HCT116 (cell line): ENCODE results near the gene RPTOR. TPM values are rescaled to one million over a fixed set of nuclear protein-coding genes. Genes with fewer than 3 reads are reported as not detected.
"Not testable (repeated sequence)": the region's sequence is repeated elsewhere in the genome, so short reads cannot be mapped to it uniquely, and the experiment has no call there.

Experiments
- ATAC-seq: fragments of 200-7000 bp; cut with Tn5 transposase; 2 replicates; pipeline ENCODE4 v1.9.1; 2020; ENCODE audit warnings: mild to moderate bottlenecking, moderate library complexity
- BruUV-seq: library from RNA; stranded (reverse); fragments of 400-500 nt; replicated peaks from 2 replicates; lab custom pipeline; 2021; lab: Mats Ljungman, UMichigan
- CTCF ChIA-PET: fragments of 300-600 bp; sonication (Branson Sonifier 250); formaldehyde crosslinking; loops from one replicate; lab custom pipeline; 2021; ENCODE audit warnings: antibody characterized with exemption; lab: Charles Lee
- POLR2A ChIA-PET: fragments of 300-600, 350-600 bp; sonication (Branson Sonifier 250); formaldehyde crosslinking; loops from one replicate; lab custom pipeline; 2021; ENCODE audit warnings: antibody characterized with exemption; lab: Charles Lee
- RAD21 ChIA-PET, 2 experiments: fragments of 300-600 bp; sonication (Branson Sonifier 250); formaldehyde crosslinking; loops; one replicate each; lab custom pipeline; 2023; ENCODE audit warnings: low total read pairs in 2 of 2; ENCODE audit not compliant: uncharacterized antibody in 2 of 2, unreplicated experiment in 2 of 2, low non-redundant PET in 1 of 2; lab: Charles Lee
- DNase-seq: peaks from one replicate; pipeline ENCODE4 v3.0.0-alpha.2; 2010; ENCODE audit warnings: low read depth, low spot score
- H2AFZ ChIP-seq: fragments of 200-600 bp; shearing (Covaris generic), sonication (generic); 2 replicates; pipeline ENCODE4 v1.6.1; 2017; ENCODE audit warnings: low read depth, mixed run types, mixed read lengths, antibody characterized with exemption, low read length; ENCODE audit not compliant: poor library complexity, severe bottlenecking
- H3K27ac ChIP-seq: 2 replicates; pipeline ENCODE4 v1.5.1; 2012; ENCODE audit warnings: low read depth, low read length
- H3K27me3 ChIP-seq: fragments of 200-600 bp; sonication (generic); 2 replicates; pipeline ENCODE4 v1.6.1; 2016; ENCODE audit warnings: mixed run types, low read length, mixed read lengths; ENCODE audit not compliant: insufficient read depth
- H3K36me3 ChIP-seq, 2 experiments: fragments of 200-500 bp in 1 of 2; fragments of 200-600 bp in 1 of 2; sonication (Bioruptor generic) in 1 of 2; sonication (generic) in 1 of 2; 2 replicates each; pipeline versions ENCODE4 v1.5.1 to v1.6.1; 2014 to 2016; ENCODE audit warnings: low read length in 2 of 2, inconsistent platforms in 1 of 2, mixed read lengths in 1 of 2, mixed run types in 1 of 2; ENCODE audit not compliant: insufficient read depth in 2 of 2, control insufficient read depth in 1 of 2
- H3K4me1 ChIP-seq, 2 experiments: fragments of 200-600 bp in 1 of 2; sonication (generic) in 1 of 2; 2 replicates each; pipeline versions ENCODE4 v1.5.1 to v1.6.1; 2012 to 2017; ENCODE audit warnings: low read length in 2 of 2, inconsistent platforms in 1 of 2, mild to moderate bottlenecking in 1 of 2, mixed read lengths in 1 of 2, mixed run types in 1 of 2, moderate library complexity in 1 of 2; ENCODE audit not compliant: insufficient read depth in 2 of 2, control insufficient read depth in 1 of 2
- H3K4me2 ChIP-seq: fragments of 200-600 bp; sonication (generic); 2 replicates; pipeline ENCODE4 v1.6.1; 2017; ENCODE audit warnings: mixed run types, low read length, mixed read lengths
- H3K4me3 ChIP-seq, 2 experiments: fragments of 200-600 bp in 1 of 2; sonication (generic) in 1 of 2; replicated peaks in 1 of 2; 2 replicates each; pipeline ENCODE4 v1.5.1; 2011 to 2016; ENCODE audit warnings: low read length in 2 of 2, control low read depth in 1 of 2, low read depth in 1 of 2, mild to moderate bottlenecking in 1 of 2, mixed read lengths in 1 of 2, mixed run types in 1 of 2
- H3K79me2 ChIP-seq: fragments of 200-600 bp; sonication (generic); 2 replicates; pipeline ENCODE4 v1.6.1; 2017; ENCODE audit warnings: mild to moderate bottlenecking, mixed run types, low read length, moderate library complexity, mixed read lengths; ENCODE audit not compliant: insufficient read depth
- H3K9ac ChIP-seq: fragments of 200-600 bp; sonication (generic); 2 replicates; pipeline ENCODE4 v1.6.1; 2016; ENCODE audit warnings: low read length, mixed read lengths
- H3K9me2 ChIP-seq: fragments of 200-600 bp; sonication (generic), shearing (Covaris generic); 2 replicates; pipeline ENCODE4 v1.6.1; 2017; ENCODE audit warnings: mixed run types, mild to moderate bottlenecking, moderate library complexity; ENCODE audit not compliant: insufficient read depth
- H3K9me3 ChIP-seq, 2 experiments: fragments of 200-500 bp in 1 of 2; fragments of 200-600 bp in 1 of 2; sonication (Bioruptor generic) in 1 of 2; sonication (generic) in 1 of 2; 2 replicates each; pipeline ENCODE4 v1.6.1; 2014 to 2017; ENCODE audit warnings: low read length in 2 of 2, mixed read lengths in 2 of 2, inconsistent platforms in 1 of 2, low read depth in 1 of 2, mild to moderate bottlenecking in 1 of 2, mixed run types in 1 of 2, moderate library complexity in 1 of 2; ENCODE audit not compliant: control insufficient read depth in 1 of 2, insufficient read depth in 1 of 2
- H4K20me1 ChIP-seq: fragments of 200-600 bp; sonication (generic), shearing (Covaris generic); 2 replicates; pipeline ENCODE4 v1.6.1; 2017; ENCODE audit warnings: mixed run types, mild to moderate bottlenecking, moderate library complexity; ENCODE audit not compliant: insufficient read depth
- CEBPB ChIP-seq: IDR thresholded peaks from 2 replicates; pipeline ENCODE4 v1.6.1; 2012; ENCODE audit warnings: low read depth
- EZH2phosphoT487 ChIP-seq: fragments of 200-600 bp; IDR thresholded peaks from 2 replicates; pipeline ENCODE4 v1.6.1; 2018; ENCODE audit warnings: antibody characterized with exemption, borderline replicate concordance
- FOSL1 ChIP-seq: IDR thresholded peaks from 2 replicates; pipeline ENCODE4 v1.6.1; 2012; ENCODE audit warnings: low read depth
- JUND ChIP-seq: IDR thresholded peaks from 2 replicates; pipeline ENCODE4 v1.6.1; 2012
- RAD21 ChIP-seq: IDR thresholded peaks from 2 replicates; pipeline ENCODE4 v1.6.1; 2012; ENCODE audit warnings: low read depth, mild to moderate bottlenecking
- SIN3A ChIP-seq: IDR thresholded peaks from 2 replicates; pipeline ENCODE4 v1.6.1; 2012; ENCODE audit warnings: low read depth
- SP1 ChIP-seq: IDR thresholded peaks from 2 replicates; pipeline ENCODE4 v1.6.1; 2012; ENCODE audit warnings: low read depth
- SRF ChIP-seq: IDR thresholded peaks from 2 replicates; pipeline ENCODE4 v1.6.1; 2012; ENCODE audit warnings: low read depth
- TCF7L2 ChIP-seq: IDR thresholded peaks from 2 replicates; pipeline ENCODE4 v1.7.0; 2011; ENCODE audit warnings: borderline replicate concordance, inconsistent platforms; ENCODE audit not compliant: insufficient read depth, insufficient read length; ENCODE audit errors: extremely low read depth
- ZFX ChIP-seq: fragments of 450-650 bp; IDR thresholded peaks from 2 replicates; pipeline ENCODE4 v1.6.1; 2017
- intact Hi-C: fragments of 100-400 bp; cut with micrococcal nuclease; formaldehyde crosslinking; loops from 2 replicates; pipeline ENCODE4 v1.10.0; 2022
- total RNA-seq: library from RNA; stranded (reverse); gene quantifications from one replicate; pipeline ENCODE4 v1.2.1, GENCODE V29; 2021; ENCODE audit not compliant: unreplicated experiment
- TF ChIP-seq, protein P1 (sequence below): IDR thresholded peaks from 2 replicates; pipeline ENCODE4 v1.6.1; 2012
- TF ChIP-seq, protein P2 (sequence below): IDR thresholded peaks from 2 replicates; pipeline ENCODE4 v1.6.1; 2012

The RPTOR gene
- total RNA-seq, 1 experiment from 2014 or later, result 69.5 TPM

GRCh38 chr17:80624864-80625263 is 80.2 kb downstream of the RPTOR start:
- H3K9me2 ChIP-seq, result no peaks in the 10 kb centered on the region
- H3K79me2 ChIP-seq, result peaks cover 53% of the 10 kb centered on the region
- H4K20me1 ChIP-seq, result peaks cover 11% of the 10 kb centered on the region; the same call in 1 of the 2 replicates
- DNase-seq, result no peak
- ChIA-PET RAD21 (no interaction called here), POLR2A (no interaction called here), CTCF (no interaction called here)
- intact Hi-C loops, result no loop called here
- no peak overlapping the region for H2AFZ ChIP-seq
- H3K36me3 ChIP-seq, result peaks cover 0 to 3% of the 10 kb centered on the region in 2 experiments; a peak in 1 of 4 replicates
- no peak overlapping the region for H3K4me3 ChIP-seq
- TF ChIP-seq EZH2phosphoT487 (no peak), TCF7L2 (no peak), ZFX (no peak), SIN3A (no peak), CEBPB (no peak), RAD21 (no peak), SRF (no peak), JUND (no peak)
- TF ChIP-seq, protein P1, sequence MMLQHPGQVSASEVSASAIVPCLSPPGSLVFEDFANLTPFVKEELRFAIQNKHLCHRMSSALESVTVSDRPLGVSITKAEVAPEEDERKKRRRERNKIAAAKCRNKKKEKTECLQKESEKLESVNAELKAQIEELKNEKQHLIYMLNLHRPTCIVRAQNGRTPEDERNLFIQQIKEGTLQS, result no peak
- TF ChIP-seq, protein P2, sequence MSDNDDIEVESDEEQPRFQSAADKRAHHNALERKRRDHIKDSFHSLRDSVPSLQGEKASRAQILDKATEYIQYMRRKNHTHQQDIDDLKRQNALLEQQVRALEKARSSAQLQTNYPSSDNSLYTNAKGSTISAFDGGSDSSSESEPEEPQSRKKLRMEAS, result no peak
- peaks cover 19 to 25% of the 10 kb centered on the region in 2 experiments for H3K4me1 ChIP-seq
- no TSS peak for BruUV-seq
- H3K9ac ChIP-seq, result no peak overlapping the region
- no peak for ATAC-seq
- H3K27ac ChIP-seq, result no peak overlapping the region
- H3K9me3 ChIP-seq, result no peaks in the 10 kb centered on the region
- H3K4me2 ChIP-seq, result peak overlapping the region; percentile 49
- no peaks in the 10 kb centered on the region for H3K27me3 ChIP-seq

DNA sequence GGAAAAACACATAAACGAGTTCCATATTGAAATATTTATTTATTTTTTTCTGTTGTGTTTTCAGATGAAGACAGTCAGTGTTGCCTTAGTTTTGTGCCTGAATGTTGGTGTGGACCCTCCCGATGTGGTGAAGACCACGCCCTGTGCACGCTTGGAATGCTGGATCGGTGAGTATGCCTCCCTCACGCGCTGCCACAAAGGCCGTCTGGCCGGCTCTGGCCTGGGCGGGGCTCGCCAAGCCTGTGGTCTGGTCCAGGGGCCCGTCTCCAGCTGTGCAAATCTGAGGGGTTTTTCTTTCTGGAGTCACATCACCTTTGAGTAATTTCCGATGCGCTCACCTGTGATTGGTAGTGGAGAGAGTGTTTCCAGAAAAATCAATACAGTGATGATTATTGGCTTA is 81.0 kb downstream of the RPTOR start:
- Histone ChIP-seq H4K20me1 (peaks cover 15% of the 10 kb centered on the region; the same call in 1 of the 2 replicates), H3K9me3 (no peaks in the 10 kb centered on the region), H3K27me3 (no peaks in the 10 kb centered on the region), H3K4me1 (peaks cover 18 to 19% of the 10 kb centered on the region in 2 experiments), H3K27ac (no peak overlapping the region), H2AFZ (no peak overlapping the region), H3K9me2 (no peaks in the 10 kb centered on the region), H3K4me2 (peak overlapping the region; percentile 49), H3K79me2 (peaks cover 61% of the 10 kb centered on the region), H3K36me3 (peaks cover 0 to 3% of the 10 kb centered on the region in 2 experiments; a peak in 1 of 4 replicates), H3K9ac (no peak overlapping the region), H3K4me3 (no peak overlapping the region)
- CTCF ChIA-PET, result interaction anchor here (0.9 kb wide), 1 partner anchor 24 kb away, joined by 3 read pairs; no protein-coding TSS in a partner anchor
- TF ChIP-seq FOSL1, result peak; percentile 24; the same call in 1 of the 2 replicates
- TF ChIP-seq CEBPB, result no peak
- peak; percentile 19; the same call in 1 of the 2 replicates for TF ChIP-seq SP1
- no TSS peak for BruUV-seq
- peak; percentile 22 for DNase-seq
- peak; percentile 96 for ATAC-seq
- POLR2A ChIA-PET, result no interaction called here
- intact Hi-C loops, result no loop called here
- RAD21 ChIA-PET, result no interaction called here

- DNase-seq, ATAC-seq, H3K4me3 ChIP-seq, H3K27ac ChIP-seq, H3K9me3 ChIP-seq, H3K4me2 ChIP-seq, H2AFZ ChIP-seq, H3K36me3 ChIP-seq, BruUV-seq, RAD21 ChIA-PET, H3K9ac ChIP-seq, intact Hi-C loops, H3K9me2 ChIP-seq, H3K27me3 ChIP-seq: not testable (repeated sequence)
- H3K4me1 ChIP-seq, result peaks cover 12 to 18% of the 10 kb centered on the region in 2 experiments
- POLR2A ChIA-PET, result interaction anchor here (1.2 kb wide), 1 partner anchor 9 kb away, joined by 3 read pairs; no protein-coding TSS in a partner anchor
- peaks cover 91% of the 10 kb centered on the region for H3K79me2 ChIP-seq
- peaks cover 15% of the 10 kb centered on the region; the same call in 1 of the 2 replicates for H4K20me1 ChIP-seq
- CTCF ChIA-PET, result interaction anchor here (2.7 kb wide), 1 partner anchor 21 kb away, joined by 14 read pairs; no protein-coding TSS in a partner anchor
Observed at GRCh38 chr17:80628881-80629280, 84.2 kb downstream of the RPTOR start.
